ENCODE data around the gene NDUFB7. TPM values are rescaled to one million over a fixed set of nuclear protein-coding genes. Genes with fewer than 3 reads are reported as not detected.

The NDUFB7 gene
- polyA plus RNA-seq, 1 donor (not counting 4 experiments of a cell fraction or from before 2014, with no cell fraction given) = 146 TPM

GRCh38 chr19:14525729-14526128 lies 46.1 kb downstream of the NDUFB7 start:
- H2AFZ ChIP-seq (ENCODE audit: control insufficient read depth, low read length) = no peak overlapping the region
- no peaks in the 10 kb centered on the region for H4K20me1 ChIP-seq (ENCODE audit: control insufficient read depth, extremely low read depth, insufficient read depth, low read length)
- FAIRE-seq (peak; percentile 90), DNase-seq (ENCODE audit: low read depth, low spot score) (no peak)
- TF ChIP-seq EZH2 (IDR thresholded peaks at IDR 0.05; ENCODE audit: low read length) (no peak), CTCF (optimal IDR thresholded peaks at IDR 0.05 in 1 of 3, IDR thresholded peaks at IDR 0.05 in 1 of 3, conservative IDR thresholded peaks at IDR 0.05 in 1 of 3; ENCODE audit: extremely low read depth in 1 of 3, insufficient read depth in 2 of 3, low read length in 3 of 3) (no peak)
- dilution Hi-C loops (cut with MboI; ENCODE audit: extremely low pct_ligation_motif_present, low sequenced_read_pairs) = no loop called here
- H3K9ac ChIP-seq (ENCODE audit: control insufficient read depth, extremely low read depth, insufficient read depth, low read length) = peak overlapping the region; percentile 83
- H3K4me3 ChIP-seq (ENCODE audit: control insufficient read depth in 2 of 3, extremely low read depth in 1 of 3, insufficient read depth in 2 of 3, low read depth in 1 of 3, low read length in 3 of 3) = peak overlapping the region in 2 of 3 experiments; percentile 47 to 54
- H3K79me2 ChIP-seq (ENCODE audit: control insufficient read depth, insufficient read depth, low read length) = peaks cover 13% of the 10 kb centered on the region
- H3K27ac ChIP-seq (ENCODE audit: control insufficient read depth, insufficient read depth, low read length) = peak overlapping the region; percentile 99
- peak overlapping the region; percentile 95 for H3K4me2 ChIP-seq (ENCODE audit: control insufficient read depth, extremely low read depth, insufficient read depth, low read depth, low read length)
- peaks cover 2% of the 10 kb centered on the region for H3K9me1 ChIP-seq (ENCODE audit: control insufficient read depth, extremely low read depth, insufficient read depth, low read length)
- no peaks in the 10 kb centered on the region for H3K27me3 ChIP-seq (ENCODE audit: control insufficient read depth, extremely low read depth, insufficient read depth, low read length)
- no peaks in the 10 kb centered on the region for H3K9me3 ChIP-seq (ENCODE audit: control insufficient read depth, low read depth, low read length)
- H3K36me3 ChIP-seq (ENCODE audit: control insufficient read depth in 2 of 2, extremely low read depth in 1 of 2, insufficient read depth in 2 of 2, low read length in 2 of 2) = no peaks in the 10 kb centered on the region
- peaks cover 34% of the 10 kb centered on the region for H3K4me1 ChIP-seq (ENCODE audit: control insufficient read depth, extremely low read depth, insufficient read depth, low read length)

GRCh38 chr19:14520543-14520942 lies 51.3 kb downstream of the NDUFB7 start:
- Histone ChIP-seq H3K27ac (ENCODE audit: control insufficient read depth, insufficient read depth, low read length) (peak overlapping the region; percentile 97), H3K4me2 (ENCODE audit: control insufficient read depth, extremely low read depth, insufficient read depth, low read depth, low read length) (peak overlapping the region; percentile 35)

More at GRCh38 chr19:14520543-14520942, 51.3 kb downstream of the NDUFB7 start:
- no peak for FAIRE-seq
- peaks cover 26% of the 10 kb centered on the region for H3K79me2 ChIP-seq (ENCODE audit: control insufficient read depth, insufficient read depth, low read length)
- dilution Hi-C loops (cut with MboI; ENCODE audit: extremely low pct_ligation_motif_present, low sequenced_read_pairs) = no loop called here
- no peak overlapping the region for H2AFZ ChIP-seq (ENCODE audit: control insufficient read depth, low read length)
- H3K4me1 ChIP-seq (ENCODE audit: control insufficient read depth, extremely low read depth, insufficient read depth, low read length) = peaks cover 33% of the 10 kb centered on the region
- H3K9me1 ChIP-seq (ENCODE audit: control insufficient read depth, extremely low read depth, insufficient read depth, low read length) = peaks cover 4% of the 10 kb centered on the region
- H3K9me3 ChIP-seq (ENCODE audit: control insufficient read depth, low read depth, low read length) = no peaks in the 10 kb centered on the region
- H3K27me3 ChIP-seq (ENCODE audit: control insufficient read depth, extremely low read depth, insufficient read depth, low read length) = no peaks in the 10 kb centered on the region
- DNase-seq (ENCODE audit: low read depth, low spot score) = no peak
- peak overlapping the region; percentile 60 for H3K9ac ChIP-seq (ENCODE audit: control insufficient read depth, extremely low read depth, insufficient read depth, low read length)
- no peak overlapping the region for H3K4me3 ChIP-seq (ENCODE audit: control insufficient read depth in 2 of 3, extremely low read depth in 1 of 3, insufficient read depth in 2 of 3, low read depth in 1 of 3, low read length in 3 of 3)
- TF ChIP-seq EZH2 (IDR thresholded peaks at IDR 0.05; ENCODE audit: low read length) = no peak
- TF ChIP-seq CTCF (optimal IDR thresholded peaks at IDR 0.05 in 1 of 3, IDR thresholded peaks at IDR 0.05 in 1 of 3, conservative IDR thresholded peaks at IDR 0.05 in 1 of 3; ENCODE audit: extremely low read depth in 1 of 3, insufficient read depth in 2 of 3, low read length in 3 of 3) = no peak
- H3K36me3 ChIP-seq (ENCODE audit: control insufficient read depth in 2 of 2, extremely low read depth in 1 of 2, insufficient read depth in 2 of 2, low read length in 2 of 2) = peaks cover 12 to 17% of the 10 kb centered on the region in 2 experiments
- peaks cover 20% of the 10 kb centered on the region for H4K20me1 ChIP-seq (ENCODE audit: control insufficient read depth, extremely low read depth, insufficient read depth, low read length)

Measured in keratinocyte (primary cell).